Measurements from ENCODE around the gene CHST15.
A peak's percentile ranks its signal among the peaks of the same experiment; 100 is the strongest.
"Not testable (repeated sequence)": the region's sequence is repeated elsewhere in the genome, so short reads cannot be mapped to it uniquely, and the experiment has no call there.

The CHST15 gene

DNA sequence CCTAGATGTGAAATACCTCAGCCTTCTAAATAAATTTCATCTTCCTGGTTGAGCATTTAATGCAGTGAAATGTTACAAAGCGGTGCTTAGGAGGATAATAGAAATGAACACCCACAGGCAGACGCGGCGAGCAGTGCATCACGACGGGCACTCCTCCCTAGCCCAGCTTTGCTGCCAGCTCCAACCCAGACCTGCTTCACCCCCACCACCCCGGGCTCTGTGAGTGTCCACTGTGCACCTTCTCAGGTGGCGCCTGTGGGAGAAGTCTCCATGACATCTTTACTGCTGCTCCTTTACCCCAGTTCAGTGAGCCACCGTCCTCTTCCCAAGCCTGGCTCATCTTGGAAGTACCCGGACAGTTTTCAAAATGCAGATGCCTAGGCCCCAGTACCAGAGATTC, 5.2 kb upstream of the CHST15 start:
- no peak for DNase-seq (ENCODE audit: low read depth in 2 of 2)

DNA sequence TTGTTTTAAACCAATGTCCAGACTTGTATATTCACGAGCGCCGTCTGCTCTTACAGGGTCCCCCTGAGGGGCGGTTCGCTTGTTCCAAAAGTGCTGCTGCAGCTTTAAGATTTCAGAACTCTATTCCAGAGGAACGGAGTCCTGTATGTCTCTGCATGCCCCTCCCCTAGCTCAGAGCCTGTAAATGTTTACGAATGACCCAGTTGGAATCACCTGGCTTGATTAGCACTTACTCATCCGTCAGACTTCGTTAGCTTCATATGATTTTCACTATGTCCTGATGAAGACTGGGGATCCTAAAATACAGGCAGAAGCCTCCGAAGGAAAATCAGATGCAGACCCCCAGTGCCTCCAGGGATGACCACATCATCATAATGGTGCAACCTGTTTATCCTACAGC, 4.5 kb upstream of the CHST15 start:
- DNase-seq (ENCODE audit: low read depth in 2 of 2) = no peak

GRCh38 chr10:124096494-124096893, 3.1 kb upstream of the CHST15 start:
- DNase-seq (ENCODE audit: low read depth in 2 of 2) = no peak

DNA sequence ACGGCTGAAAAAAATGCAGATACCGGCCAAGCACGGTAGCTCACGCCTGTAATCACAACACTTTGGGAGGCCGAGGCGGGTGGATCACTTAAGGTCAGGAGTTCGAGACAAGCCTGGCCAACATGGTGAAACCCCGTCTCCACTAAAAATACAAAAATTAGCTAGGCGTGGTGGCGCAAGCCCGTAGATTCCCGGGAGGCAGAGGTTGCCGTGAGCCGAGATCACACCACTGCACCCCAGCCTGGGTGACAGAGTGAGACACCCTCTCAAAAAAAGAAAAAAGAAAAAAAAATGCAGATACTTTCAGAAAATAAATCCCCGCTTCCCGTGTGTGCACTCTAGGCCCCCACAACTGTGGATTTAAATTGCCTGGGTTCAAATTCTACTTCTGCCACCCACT, 2.4 kb upstream of the CHST15 start:
- DNase-seq (ENCODE audit: low read depth in 2 of 2) = not testable (repeated sequence)

DNA sequence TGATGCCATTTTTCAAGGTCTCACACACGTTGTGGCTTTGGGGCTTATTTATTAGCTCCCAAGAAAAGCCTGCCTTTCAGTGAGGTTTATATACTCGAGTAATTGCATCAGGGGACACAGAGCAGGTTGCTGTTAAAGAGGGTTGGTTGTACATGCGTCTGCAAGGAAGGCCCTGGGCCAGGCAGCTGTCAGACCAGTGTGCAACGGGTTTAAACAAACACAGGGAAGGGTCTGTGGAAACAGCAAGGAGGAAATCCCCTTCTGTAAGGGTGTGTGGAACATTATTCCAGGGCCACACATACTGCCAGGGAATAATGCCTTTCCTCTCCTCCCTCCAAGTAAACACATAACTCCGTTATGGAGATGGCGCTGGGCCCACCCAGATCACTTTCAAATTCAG, 1.7 kb upstream of the CHST15 start:
- DNase-seq (ENCODE audit: low read depth in 2 of 2) = no peak

GRCh38 chr10:124094419-124094785, 1.0 kb upstream of the CHST15 start:
- no peak for DNase-seq (ENCODE audit: low read depth in 2 of 2)

GRCh38 chr10:124093774-124094418, 498 bp upstream of the CHST15 start:
- not testable (repeated sequence) for DNase-seq (ENCODE audit: low read depth in 2 of 2)

- DNase-seq (ENCODE audit: low read depth in 2 of 2) = peak in 1 of 2 donors; percentile 14
Measured at GRCh38 chr10:124092250-124092859, 1.0 kb downstream of the CHST15 start.

DNA sequence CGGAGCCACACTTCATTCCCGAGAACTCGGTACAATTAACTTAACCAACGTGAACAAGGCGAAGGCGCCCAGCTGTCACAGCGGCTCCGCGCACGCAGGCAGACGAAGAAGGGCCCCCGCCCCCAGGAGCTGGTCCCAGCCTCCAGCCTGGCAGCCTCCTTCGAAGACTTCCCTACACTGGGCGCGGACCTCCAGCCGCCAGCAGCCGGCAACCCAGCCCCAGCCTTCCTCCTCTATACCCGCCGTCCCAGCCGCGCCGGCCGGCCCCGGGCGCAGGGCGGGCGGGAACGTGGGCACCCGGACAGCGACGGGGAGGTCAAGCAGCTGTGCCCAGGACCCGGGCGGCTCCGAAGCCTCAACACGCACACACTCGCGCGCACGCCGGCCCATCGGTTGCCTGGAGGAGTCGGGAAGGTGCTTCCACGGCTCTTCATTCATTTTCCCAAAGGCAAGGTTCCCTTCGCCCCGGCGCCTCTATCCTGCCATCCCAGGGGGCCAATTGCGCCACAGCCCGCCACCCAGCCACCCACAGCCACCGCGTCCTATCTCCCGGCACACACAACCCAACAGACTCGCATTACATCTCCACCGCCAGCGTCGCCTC, 1.6 kb downstream of the CHST15 start:
- no peak for DNase-seq (ENCODE audit: low read depth in 2 of 2)

DNA sequence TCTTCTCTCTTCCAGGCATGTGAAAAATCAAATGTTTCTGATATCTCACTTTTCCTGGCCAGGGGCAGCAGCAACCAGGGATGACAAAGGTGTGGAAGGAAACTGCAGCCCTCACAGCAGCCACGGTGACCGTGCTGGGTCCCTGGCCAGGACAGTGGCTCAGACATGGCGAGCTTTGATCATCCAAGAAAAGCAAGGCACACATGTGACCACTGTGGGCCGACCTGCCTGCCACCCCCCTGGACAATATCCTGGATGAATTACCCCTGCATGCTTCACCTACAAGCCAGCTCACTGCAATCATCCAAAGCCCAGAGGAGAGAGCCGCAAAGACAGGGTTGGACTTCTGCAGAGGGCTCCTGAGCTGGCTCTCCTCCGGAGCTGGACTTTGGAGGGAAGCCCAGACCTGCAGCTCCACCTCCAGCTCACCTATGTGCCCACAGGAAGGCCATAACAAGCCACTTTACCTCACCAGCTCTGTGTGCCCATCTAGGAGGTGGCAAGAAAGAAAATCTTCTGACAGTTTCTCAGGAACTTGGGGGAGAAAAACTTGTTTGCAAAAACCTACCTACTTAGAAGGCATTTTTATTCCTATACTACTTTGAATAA, 2.7 kb downstream of the CHST15 start:
- no peak for DNase-seq (ENCODE audit: low read depth in 2 of 2)

DNA sequence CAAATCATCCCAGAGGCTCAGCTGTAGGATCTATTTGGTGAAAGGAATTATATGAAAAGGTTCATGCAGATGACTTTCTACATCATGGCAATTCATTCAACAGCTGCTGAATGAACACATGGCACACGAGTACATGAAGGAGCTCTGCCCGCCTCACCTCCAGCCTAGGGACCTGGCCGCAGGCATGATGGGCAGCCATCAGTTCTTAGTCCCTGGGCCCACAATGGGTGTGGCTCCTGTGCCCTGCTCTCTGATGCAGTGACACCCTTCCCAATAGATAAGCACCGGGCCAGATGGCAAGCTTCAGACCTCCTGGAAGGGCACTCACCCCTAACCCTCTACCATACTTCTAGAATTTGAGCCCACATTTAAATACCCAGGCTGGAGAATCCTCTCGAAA, 3.5 kb downstream of the CHST15 start:
- no peak for DNase-seq (ENCODE audit: low read depth in 2 of 2)

GRCh38 chr10:124088915-124089314, 4.5 kb downstream of the CHST15 start:
- no peak for DNase-seq (ENCODE audit: low read depth in 2 of 2)

GRCh38 chr10:124087672-124088634, 5.4 kb downstream of the CHST15 start:
- DNase-seq (ENCODE audit: low read depth in 2 of 2) = no peak

DNA sequence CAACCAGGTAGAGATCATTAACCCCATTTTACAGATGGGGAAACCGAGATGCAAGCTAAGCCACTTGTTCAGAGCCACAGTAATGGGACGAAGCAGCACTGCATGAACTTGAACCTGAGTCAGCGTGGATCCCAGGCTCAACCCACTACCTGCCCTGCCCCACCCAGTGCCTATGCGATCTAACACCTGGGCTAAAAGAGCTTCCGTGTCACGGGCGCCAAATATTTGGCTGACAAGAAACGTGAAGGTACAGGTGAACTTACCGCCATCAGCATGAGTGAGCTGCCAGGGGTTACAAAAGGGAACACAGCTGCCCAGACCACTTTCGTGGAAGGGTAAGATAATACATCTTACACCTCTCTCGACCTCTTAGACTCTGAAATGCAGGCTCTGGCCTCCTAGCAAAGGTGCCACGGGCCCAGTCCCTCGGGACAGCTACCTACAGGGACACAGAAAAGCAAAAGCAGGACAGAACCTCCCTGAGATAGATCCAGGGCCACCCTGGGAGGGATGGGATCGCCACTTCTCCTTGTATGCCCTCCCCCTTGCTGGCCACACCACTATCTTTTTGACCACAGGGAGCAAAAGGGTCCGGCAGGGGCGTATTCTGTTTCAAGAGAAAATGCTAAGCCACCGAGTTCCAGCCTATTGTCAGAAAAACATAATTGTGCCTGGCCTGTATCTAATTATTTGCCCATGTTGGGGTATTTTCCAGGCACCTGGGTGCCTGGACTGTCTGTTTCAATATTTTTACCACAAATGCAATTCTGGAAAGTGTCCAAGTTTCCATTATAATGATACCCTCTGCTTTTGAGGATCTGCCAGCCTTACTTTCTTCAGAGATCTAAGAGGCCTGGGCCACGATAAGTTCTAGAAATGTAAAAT, 6.4 kb downstream of the CHST15 start:
- DNase-seq (ENCODE audit: low read depth in 2 of 2) = no peak

DNA sequence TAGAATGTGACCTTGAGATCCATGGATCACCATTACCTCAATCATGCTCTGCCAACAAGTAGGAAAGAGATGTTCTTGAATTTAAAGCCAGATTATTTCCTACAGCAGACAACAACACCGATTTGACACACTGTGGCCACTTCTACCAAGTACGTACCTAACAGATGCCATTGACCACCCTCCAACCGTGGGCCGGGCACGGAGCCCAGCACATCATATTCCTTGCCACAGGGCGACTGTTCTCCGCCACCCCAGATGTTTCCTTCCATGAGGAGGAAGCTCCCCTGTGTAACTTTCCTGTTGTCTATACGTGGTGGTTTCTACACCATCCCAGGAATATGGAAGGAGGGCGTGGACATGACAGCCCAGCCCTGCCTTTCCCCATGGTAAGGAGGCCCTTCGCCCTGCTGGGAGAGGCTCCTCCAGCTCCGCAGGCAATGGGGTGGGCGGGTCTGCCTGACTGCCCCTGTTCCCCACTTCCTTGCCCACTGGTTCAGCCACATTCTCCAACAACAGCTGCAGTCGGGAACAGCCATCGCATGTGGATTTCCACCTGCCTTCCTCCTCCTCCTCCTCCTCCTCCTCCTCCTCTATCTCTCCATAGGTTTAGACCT, 7.2 kb downstream of the CHST15 start:
- no peak for DNase-seq (ENCODE audit: low read depth in 2 of 2)

GRCh38 chr10:124085680-124086079, 7.7 kb downstream of the CHST15 start:
- DNase-seq (ENCODE audit: low read depth in 2 of 2) = no peak

DNA sequence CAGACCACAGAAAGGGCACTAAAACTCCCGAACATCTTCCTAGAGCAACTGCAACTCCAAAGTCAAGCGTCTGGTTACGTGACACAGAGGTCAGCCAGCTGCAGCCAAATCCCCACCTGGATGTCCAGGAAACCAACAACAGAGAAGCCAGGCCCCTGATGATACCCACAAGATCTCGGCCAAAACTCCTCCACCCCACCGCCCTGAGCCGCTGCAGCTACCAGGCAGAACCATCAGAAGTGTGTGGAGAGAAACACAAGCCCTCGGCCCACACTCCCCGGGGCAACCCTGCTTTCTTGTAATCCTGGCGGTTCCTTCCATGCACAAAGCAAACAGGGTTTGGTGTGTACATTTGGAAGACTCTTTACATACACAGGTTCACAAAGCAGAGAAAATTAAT, 8.7 kb downstream of the CHST15 start:
- DNase-seq (ENCODE audit: low read depth in 2 of 2) = no peak

DNA sequence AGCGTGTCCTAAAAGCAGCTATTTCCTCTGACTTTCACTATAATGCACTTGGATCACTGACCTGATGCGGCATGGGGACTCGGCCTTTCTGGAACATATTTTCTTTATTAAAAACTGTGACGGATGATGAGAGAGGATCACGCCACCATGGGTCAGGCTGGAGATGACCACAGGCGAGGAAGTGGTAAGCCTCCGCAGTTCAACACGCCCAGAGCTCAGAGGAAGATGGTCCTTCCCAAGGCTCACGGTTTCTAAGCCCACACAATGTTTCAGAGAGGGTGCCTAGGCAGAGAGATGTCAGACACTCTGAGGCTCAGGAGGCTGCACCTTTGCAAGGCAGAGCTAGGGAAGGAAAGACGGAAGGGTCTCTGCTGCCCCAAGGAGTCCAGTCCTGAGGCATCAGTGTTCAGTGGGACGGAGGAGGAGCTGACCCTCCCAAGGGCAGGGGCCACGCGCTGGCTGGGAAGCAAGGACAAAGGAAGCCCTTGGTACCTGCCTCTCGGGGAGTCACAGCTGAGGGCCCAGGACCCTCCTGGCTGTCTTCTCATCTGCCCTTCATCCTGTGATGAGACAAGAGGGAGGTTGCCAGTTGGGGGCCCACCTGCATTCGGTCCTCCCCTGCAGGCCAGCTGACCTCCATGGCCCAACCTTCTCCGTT, 9.5 kb downstream of the CHST15 start:
- DNase-seq (ENCODE audit: low read depth in 2 of 2) = no peak

GRCh38 chr10:124083047-124083739, 10.2 kb downstream of the CHST15 start:
- DNase-seq (ENCODE audit: low read depth in 2 of 2) = no peak
